H9 (cell line): ENCODE measurements around the gene ZFP64. TPM values are rescaled to one million over a fixed set of nuclear protein-coding genes. Genes with fewer than 3 reads are reported as not detected.
A peak's percentile ranks its signal among the peaks of the same experiment; 100 is the strongest.

Experiments
- DNase-seq: peaks from one replicate; pipeline ENCODE4 v3.0.0-alpha.2; 2017
- H2AFZ ChIP-seq: one replicate; pipeline ENCODE4 v1.6.1; 2013; ENCODE audit warnings: mild to moderate bottlenecking, low read length, control low read depth, moderate library complexity
- H2AK5ac ChIP-seq: 2 replicates; pipeline ENCODE4 v1.6.1; 2013; ENCODE audit warnings: low read length, control low read depth, mixed read lengths; ENCODE audit not compliant: insufficient read length
- H2BK120ac ChIP-seq: one replicate; pipeline ENCODE4 v1.6.1; 2013; ENCODE audit warnings: low read depth, mild to moderate bottlenecking, low read length, control low read depth, inconsistent platforms; ENCODE audit not compliant: poor library complexity, severe bottlenecking
- H2BK12ac ChIP-seq: 2 replicates; pipeline ENCODE4 v1.6.1; 2013; ENCODE audit warnings: low read length, control low read depth, mixed read lengths, low read depth; ENCODE audit not compliant: insufficient read length
- H2BK15ac ChIP-seq: 2 replicates; pipeline ENCODE4 v1.6.1; 2013; ENCODE audit warnings: low read depth, low read length, control low read depth
- H2BK20ac ChIP-seq: one replicate; pipeline ENCODE4 v1.6.1; 2013; ENCODE audit warnings: low read depth, mild to moderate bottlenecking, low read length, control low read depth, inconsistent platforms; ENCODE audit not compliant: poor library complexity, severe bottlenecking
- H2BK5ac ChIP-seq: 2 replicates; pipeline ENCODE4 v1.6.1; 2013; ENCODE audit warnings: low read length, control low read depth, mixed read lengths; ENCODE audit not compliant: insufficient read length
- H3K14ac ChIP-seq: 2 replicates; pipeline ENCODE4 v1.6.1; 2013; ENCODE audit warnings: low read length, control low read depth; ENCODE audit not compliant: insufficient read depth
- H3K18ac ChIP-seq: 2 replicates; pipeline ENCODE4 v1.6.1; 2013; ENCODE audit warnings: low read depth, mild to moderate bottlenecking, mixed read lengths, low read length, control low read depth; ENCODE audit not compliant: insufficient read length
- H3K23ac ChIP-seq: 2 replicates; pipeline ENCODE4 v1.6.1; 2013; ENCODE audit warnings: low read length, control low read depth, mixed read lengths, low read depth; ENCODE audit not compliant: insufficient read length
- H3K23me2 ChIP-seq: 2 replicates; pipeline ENCODE4 v1.6.1; 2013; ENCODE audit warnings: low read depth, mild to moderate bottlenecking, mixed read lengths, low read length, control low read depth; ENCODE audit not compliant: insufficient read length, poor library complexity, severe bottlenecking
- H3K27ac ChIP-seq: 2 replicates; pipeline ENCODE4 v1.5.1; 2013; ENCODE audit warnings: low read length, control low read depth, mixed read lengths, low read depth; ENCODE audit not compliant: insufficient read length
- H3K27me3 ChIP-seq: 2 replicates; pipeline ENCODE4 v1.6.1; 2013; ENCODE audit warnings: low read length, control low read depth, inconsistent platforms; ENCODE audit not compliant: insufficient read depth
- H3K4ac ChIP-seq: 2 replicates; pipeline ENCODE4 v1.6.1; 2013; ENCODE audit warnings: low read depth, mild to moderate bottlenecking, control low read depth, inconsistent platforms, low read length, moderate library complexity
- H3K4me1 ChIP-seq: 2 replicates; pipeline ENCODE4 v1.6.1; 2013; ENCODE audit warnings: low read length, control low read depth, inconsistent platforms; ENCODE audit not compliant: insufficient read depth
- H3K4me2 ChIP-seq: 2 replicates; pipeline ENCODE4 v1.6.1; 2013; ENCODE audit warnings: low read length, control low read depth, mixed read lengths; ENCODE audit not compliant: insufficient read length, insufficient read depth
- H3K56ac ChIP-seq: 2 replicates; pipeline ENCODE4 v1.6.1; 2013; ENCODE audit warnings: low read depth, mild to moderate bottlenecking, mixed read lengths, low read length, control low read depth; ENCODE audit not compliant: insufficient read length
- H3K79me1 ChIP-seq: 2 replicates; pipeline ENCODE4 v1.6.1; 2013; ENCODE audit warnings: low read depth, mild to moderate bottlenecking, moderate library complexity, low read length, control low read depth, inconsistent platforms; ENCODE audit not compliant: insufficient read depth, poor library complexity, severe bottlenecking
- H3K79me2 ChIP-seq: 2 replicates; pipeline ENCODE4 v1.6.1; 2013; ENCODE audit warnings: low read length, control low read depth, inconsistent platforms; ENCODE audit not compliant: insufficient read depth
- H3K9ac ChIP-seq: 2 replicates; pipeline ENCODE4 v1.6.1; 2013; ENCODE audit warnings: low read length, control low read depth, mixed read lengths; ENCODE audit not compliant: insufficient read length; ENCODE audit errors: extremely low read depth
- H3K9me3 ChIP-seq: one replicate; pipeline ENCODE4 v1.6.1; 2013; ENCODE audit warnings: low read depth, low read length, inconsistent platforms; ENCODE audit not compliant: control insufficient read depth
- H3T11ph ChIP-seq: one replicate; pipeline ENCODE4 v1.6.1; 2013; ENCODE audit warnings: mild to moderate bottlenecking, low read length, control low read depth, inconsistent platforms
- H4K20me1 ChIP-seq: one replicate; pipeline ENCODE4 v1.6.1; 2013; ENCODE audit not compliant: control insufficient read depth, insufficient read length, insufficient read depth
- H4K5ac ChIP-seq: 2 replicates; pipeline ENCODE4 v1.6.1; 2013; ENCODE audit warnings: low read depth, mild to moderate bottlenecking, mixed read lengths, low read length, control low read depth; ENCODE audit not compliant: insufficient read length
- H4K8ac ChIP-seq: replicated peaks from 2 replicates; pipeline ENCODE4 v1.6.1; 2013; ENCODE audit warnings: low read length, control low read depth, mixed read lengths, low read depth; ENCODE audit not compliant: insufficient read length
- H4K91ac ChIP-seq: 2 replicates; pipeline ENCODE4 v1.6.1; 2013; ENCODE audit warnings: low read depth, mild to moderate bottlenecking, moderate library complexity, mixed read lengths, low read length, control low read depth; ENCODE audit not compliant: insufficient read length
- H3K27ac Mint-ChIP-seq, 3 experiments: 2 replicates in 2 of 3; 3 replicates in 1 of 3; pipeline ENCODE4 v1.8.0; 2020 to 2021; ENCODE audit warnings: mixed read lengths in 3 of 3, mild to moderate bottlenecking in 1 of 3, moderate library complexity in 1 of 3
- H3K27me3 Mint-ChIP-seq: 2 replicates; pipeline ENCODE4 v1.8.0; 2021; ENCODE audit warnings: low read depth, mild to moderate bottlenecking, moderate library complexity, mixed read lengths
- H3K36me3 Mint-ChIP-seq, 3 experiments: 2 replicates in 2 of 3; 3 replicates in 1 of 3; pipeline ENCODE4 v1.8.0; 2020 to 2021; ENCODE audit warnings: low read depth in 3 of 3, mixed read lengths in 3 of 3; ENCODE audit not compliant: insufficient read depth in 1 of 3
- H3K4me1 Mint-ChIP-seq, 2 experiments: 2 replicates each; pipeline ENCODE4 v1.8.0; 2020; ENCODE audit warnings: mixed read lengths in 2 of 2
- H3K4me3 Mint-ChIP-seq, 2 experiments: 2 replicates in 1 of 2; 3 replicates in 1 of 2; pipeline ENCODE4 v1.8.0; 2020 to 2021; ENCODE audit warnings: mild to moderate bottlenecking in 2 of 2, mixed read lengths in 2 of 2, moderate library complexity in 1 of 2
- H3K9me3 Mint-ChIP-seq, 2 experiments: 2 replicates in 1 of 2; 3 replicates in 1 of 2; pipeline ENCODE4 v1.8.0; 2020; ENCODE audit warnings: mild to moderate bottlenecking in 2 of 2, mixed read lengths in 2 of 2, moderate library complexity in 1 of 2
- WGBS: extraction: QIAGEN DNeasy Blood & Tissue Kit; methylation state at CpG from one replicate; pipeline ENCODE4 v1.1.7; 2013; ENCODE audit warnings: missing lambda C conversion rate, low lambda C conversion rate, mixed read lengths; ENCODE audit not compliant: insufficient read length; ENCODE audit errors: extremely low coverage; 5-methylcytosine and 5-hydroxymethylcytosine counted together
- total RNA-seq: library from RNA; stranded (reverse); gene quantifications from 2 replicates; pipeline ENCODE4 v1.2.1, GENCODE V29; 2021
- TF ChIP-seq, protein P1 (sequence below): fragments of 200-600 bp; sonication (generic); conservative IDR thresholded peaks from 3 replicates; pipeline ENCODE4 v1.8.0; 2021; ENCODE audit warnings: antibody characterized with exemption, mild to moderate bottlenecking

The ZFP64 gene
- total RNA-seq, 1 experiment from 2014 or later: 29.2 TPM

- no peak overlapping the region for H3K23ac ChIP-seq
- no peaks in the 10 kb centered on the region for H3K23me2 ChIP-seq
- H3K4ac ChIP-seq: no peak overlapping the region
- no peak overlapping the region for H2AFZ ChIP-seq
- H3K4me1 ChIP-seq: no peaks in the 10 kb centered on the region
- H2AK5ac ChIP-seq: no peak overlapping the region
- H3K14ac ChIP-seq: no peak overlapping the region
- no peak overlapping the region for H3K9ac ChIP-seq
- H4K20me1 ChIP-seq: no peaks in the 10 kb centered on the region
- H3K4me3 Mint-ChIP-seq: no peak overlapping the region
- 0 out of 7 replicates have a peak overlapping the region, but pooled peaks of 1 of the 3 experiments have one; percentile 3 for H3K27ac Mint-ChIP-seq
- H3T11ph ChIP-seq: no peak overlapping the region
- no peaks in the 10 kb centered on the region for H3K79me2 ChIP-seq
- H2BK15ac ChIP-seq: no peak overlapping the region
- H3K56ac ChIP-seq: no peak overlapping the region
- H4K5ac ChIP-seq: no peak overlapping the region
- no peak overlapping the region for H4K8ac ChIP-seq
- H2BK120ac ChIP-seq: no peak overlapping the region
- no peak overlapping the region for H4K91ac ChIP-seq
- TF ChIP-seq, protein P1, sequence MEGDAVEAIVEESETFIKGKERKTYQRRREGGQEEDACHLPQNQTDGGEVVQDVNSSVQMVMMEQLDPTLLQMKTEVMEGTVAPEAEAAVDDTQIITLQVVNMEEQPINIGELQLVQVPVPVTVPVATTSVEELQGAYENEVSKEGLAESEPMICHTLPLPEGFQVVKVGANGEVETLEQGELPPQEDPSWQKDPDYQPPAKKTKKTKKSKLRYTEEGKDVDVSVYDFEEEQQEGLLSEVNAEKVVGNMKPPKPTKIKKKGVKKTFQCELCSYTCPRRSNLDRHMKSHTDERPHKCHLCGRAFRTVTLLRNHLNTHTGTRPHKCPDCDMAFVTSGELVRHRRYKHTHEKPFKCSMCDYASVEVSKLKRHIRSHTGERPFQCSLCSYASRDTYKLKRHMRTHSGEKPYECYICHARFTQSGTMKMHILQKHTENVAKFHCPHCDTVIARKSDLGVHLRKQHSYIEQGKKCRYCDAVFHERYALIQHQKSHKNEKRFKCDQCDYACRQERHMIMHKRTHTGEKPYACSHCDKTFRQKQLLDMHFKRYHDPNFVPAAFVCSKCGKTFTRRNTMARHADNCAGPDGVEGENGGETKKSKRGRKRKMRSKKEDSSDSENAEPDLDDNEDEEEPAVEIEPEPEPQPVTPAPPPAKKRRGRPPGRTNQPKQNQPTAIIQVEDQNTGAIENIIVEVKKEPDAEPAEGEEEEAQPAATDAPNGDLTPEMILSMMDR: no peak
- WGBS: no CpG with 5 or more reads among the region's 3 CpGs
- peaks cover 5 to 8% of the 10 kb centered on the region in 2 experiments for H3K9me3 Mint-ChIP-seq
- H3K27me3 Mint-ChIP-seq: peaks cover 9% of the 10 kb centered on the region
- no peak overlapping the region for H3K4me2 ChIP-seq
- no peak overlapping the region for H3K18ac ChIP-seq
- no peaks in the 10 kb centered on the region for H3K27me3 ChIP-seq
- no peak overlapping the region for H2BK5ac ChIP-seq
- no peak overlapping the region for H2BK12ac ChIP-seq
- no peaks in the 10 kb centered on the region for H3K9me3 ChIP-seq
- no peak overlapping the region for H3K27ac ChIP-seq
- peaks cover 0 to 2% of the 10 kb centered on the region in 2 experiments; a peak in 1 of 4 replicates for H3K4me1 Mint-ChIP-seq
- peaks cover 4 to 5% (median 4%) of the 10 kb centered on the region in 3 experiments; a peak in 5 of 7 replicates for H3K36me3 Mint-ChIP-seq
- no peak for DNase-seq
- H3K79me1 ChIP-seq: no peaks in the 10 kb centered on the region
- no peak overlapping the region for H2BK20ac ChIP-seq
These were observed 34.8 kb upstream of the ZFP64 start for GRCh38 chr20:52226370-52226769.
